HepG2 (cell line): ENCODE measurements around the gene PLEKHG4B. TPM values are rescaled to one million over a fixed set of nuclear protein-coding genes. Genes with fewer than 3 reads are reported as not detected.

Source experiments
- ATAC-seq: fragments of 200-7000 bp; cut with Tn5 transposase; 3 replicates; pipeline ENCODE4 v1.9.1; 2020; ENCODE audit warnings: mild to moderate bottlenecking, moderate library complexity
- BruUV-seq: library from RNA; stranded (reverse); fragments of 400-500 nt; replicated peaks from 2 replicates; lab custom pipeline; 2021; lab: Mats Ljungman, UMichigan
- CTCF ChIA-PET: fragments of 300-600 bp; formaldehyde crosslinking; extraction: SDS; loops from one replicate; lab custom pipeline; 2021; ENCODE audit warnings: low total read pairs, inconsistent platforms, low intra/inter-chr PET ratio; lab: Yijun Ruan, JAX
- POLR2A ChIA-PET: fragments of 350-600 bp; sonication (Branson Sonifier 250); formaldehyde crosslinking; loops from one replicate; lab custom pipeline; 2020; ENCODE audit warnings: antibody characterized with exemption, inconsistent platforms; lab: Yijun Ruan, JAX
- DNase-seq: peaks from one replicate; pipeline ENCODE4 v3.0.0-alpha.2; 2015; ENCODE audit warnings: low spot score
- FAIRE-seq: peaks from 3 replicates; lab custom pipeline; 2011; peaks lifted over from hg19 to GRCh38; lab: Jason Lieb, UNC
- H2AFZ ChIP-seq: one replicate; pipeline ENCODE4 v1.6.1; 2011; ENCODE audit warnings: low read length, inconsistent platforms
- H3K27ac ChIP-seq: fragments of 300-600 bp; 3 replicates; pipeline ENCODE4 v1.8.0; 2011; ENCODE audit warnings: mixed run types, mild to moderate bottlenecking, mixed read lengths, low read length, inconsistent platforms; ENCODE audit not compliant: insufficient read depth; ENCODE audit errors: extremely low read length
- H3K27me3 ChIP-seq, 2 experiments: fragments of 200-600 bp in 1 of 2; 2 replicates in 1 of 2; 3 replicates in 1 of 2; pipeline versions ENCODE4 v1.6.0 to v1.8.0; 2011; ENCODE audit warnings: low read length in 2 of 2, mild to moderate bottlenecking in 2 of 2, moderate library complexity in 2 of 2, inconsistent platforms in 1 of 2; ENCODE audit not compliant: insufficient read depth in 2 of 2, control insufficient read depth in 1 of 2
- H3K36me3 ChIP-seq, 2 experiments: fragments of 200-600 bp in 1 of 2; replicated peaks in 1 of 2; 2 replicates in 1 of 2; 3 replicates in 1 of 2; pipeline versions ENCODE4 v1.5.1 to v1.8.0; 2011; ENCODE audit warnings: low read length in 2 of 2, inconsistent platforms in 1 of 2; ENCODE audit not compliant: insufficient read depth in 2 of 2, control insufficient read depth in 1 of 2
- H3K4me1 ChIP-seq: 2 replicates; pipeline ENCODE4 v1.5.1; 2012; ENCODE audit warnings: low read length, inconsistent platforms; ENCODE audit not compliant: insufficient read depth
- H3K4me2 ChIP-seq: 2 replicates; pipeline ENCODE4 v1.6.0; 2011; ENCODE audit warnings: low read depth, low read length, inconsistent platforms
- H3K4me3 ChIP-seq, 3 experiments: fragments of 200-600 bp in 1 of 3; sonication (generic), shearing (Covaris generic) in 1 of 3; replicated peaks in 1 of 3; 2 replicates each; pipeline ENCODE4 v1.5.1; 2011 to 2016; ENCODE audit warnings: low read length in 3 of 3, inconsistent platforms in 2 of 3, low read depth in 2 of 3, mild to moderate bottlenecking in 2 of 3, control low read depth in 1 of 3, mixed read lengths in 1 of 3; ENCODE audit not compliant: insufficient read depth in 1 of 3
- H3K79me2 ChIP-seq: one replicate; pipeline ENCODE4 v1.6.1; 2011; ENCODE audit warnings: low read length, inconsistent platforms; ENCODE audit not compliant: insufficient read depth
- H3K9ac ChIP-seq: 2 replicates; pipeline ENCODE4 v1.6.0; 2011; ENCODE audit warnings: mild to moderate bottlenecking, low read depth, low read length, inconsistent platforms; ENCODE audit not compliant: insufficient read depth
- H3K9me3 ChIP-seq: 2 replicates; pipeline ENCODE4 v1.5.1; 2012; ENCODE audit warnings: mild to moderate bottlenecking, low read length
- H4K20me1 ChIP-seq: 2 replicates; pipeline ENCODE4 v1.6.0; 2011; ENCODE audit warnings: inconsistent platforms, mild to moderate bottlenecking, low read length, moderate library complexity; ENCODE audit not compliant: insufficient read depth
- CAMTA2 ChIP-seq: sonication (generic); formaldehyde crosslinking; IDR thresholded peaks from 2 replicates; pipeline ENCODE4 v1.4.0; 2020; ENCODE audit warnings: mild to moderate bottlenecking, missing genetic modification reagents, borderline replicate concordance
- CCAR2 ChIP-seq: fragments of 200-400 bp; formaldehyde crosslinking; optimal IDR thresholded peaks from 2 replicates; pipeline ENCODE3; 2018; ENCODE audit warnings: low read depth, mild to moderate bottlenecking, low read length, moderate library complexity
- FOXO1 ChIP-seq: sonication (generic); formaldehyde crosslinking; IDR thresholded peaks from 2 replicates; pipeline ENCODE4 v1.4.0; 2020; ENCODE audit warnings: missing genetic modification reagents
- JARID2 ChIP-seq: sonication (generic); formaldehyde crosslinking; IDR thresholded peaks from 2 replicates; pipeline ENCODE4 v1.8.1; 2023; ENCODE audit warnings: missing genetic modification reagents, inconsistent platforms; ENCODE audit not compliant: insufficient replicate concordance
- JUNB ChIP-seq: sonication (generic); formaldehyde crosslinking; IDR thresholded peaks from 2 replicates; pipeline ENCODE4 v1.8.0; 2022; ENCODE audit warnings: missing genetic modification reagents, mild to moderate bottlenecking, borderline replicate concordance
- NFYB ChIP-seq: sonication (generic); formaldehyde crosslinking; IDR thresholded peaks from 2 replicates; pipeline ENCODE4 v1.4.0; 2020; ENCODE audit warnings: missing genetic modification reagents
- SALL2 ChIP-seq: sonication (generic); formaldehyde crosslinking; IDR thresholded peaks from 2 replicates; pipeline ENCODE4 v1.8.1; 2023; ENCODE audit warnings: mild to moderate bottlenecking, missing genetic modification reagents, inconsistent platforms
- SIN3B ChIP-seq: fragments of 150-350 bp; IDR thresholded peaks from 2 replicates; pipeline ENCODE4 v1.6.1; 2014; ENCODE audit warnings: low read length
- ZNF780A ChIP-seq: sonication (generic); formaldehyde crosslinking; IDR thresholded peaks from 2 replicates; pipeline ENCODE4 v1.8.0; 2022; ENCODE audit warnings: mild to moderate bottlenecking, missing genetic modification reagents, moderate library complexity
- WGBS: methylation state at CpG from one replicate; pipeline ENCODE4 v1.1.6; 2017; ENCODE audit warnings: low lambda C conversion rate; 5-methylcytosine and 5-hydroxymethylcytosine counted together
- in situ Hi-C: cut with HindIII; loops from 2 replicates; pipeline ENCODE4 v1.10.0; 2017; ENCODE audit warnings: low pct_unique_long_range_greater_than_20kb; ENCODE audit not compliant: extremely low pct_ligation_motif_present
- intact Hi-C: fragments of 100-400 bp; cut with micrococcal nuclease; formaldehyde crosslinking; loops from one replicate; pipeline ENCODE4 v1.10.0; 2022; ENCODE audit not compliant: unreplicated experiment
- polyA plus RNA-seq, 8 experiments: library from polyadenylated mRNA; depleted of rRNA in 3 of 8; stranded (reverse) in 7 of 8; unstranded in 1 of 8; fragments of >200 nt; fragmentation: Illumina TruSeq in 4 of 8; extraction: Trizol in 4 of 8; gene quantifications; 2 replicates each; pipeline versions ENCODE4 v1.2.1 to v1.2.3, GENCODE V29; 2011 to 2016; ENCODE audit warnings: low read depth in 4 of 8, missing spikeins in 1 of 8, mixed read lengths in 1 of 8; ENCODE audit not compliant: insufficient read depth in 1 of 8
- total RNA-seq, 5 experiments: library from RNA; depleted of rRNA; stranded (reverse); fragments of >200 nt; fragmentation: Illumina TruSeq; extraction: Trizol; gene quantifications; 2 replicates each; pipeline ENCODE4 v1.2.3, GENCODE V29; 2016; ENCODE audit warnings: low read depth in 1 of 5
- TF ChIP-seq, protein P1 (sequence below): sonication (generic); formaldehyde crosslinking; IDR thresholded peaks from 2 replicates; pipeline ENCODE4 v1.5.0; 2020; ENCODE audit warnings: mild to moderate bottlenecking, low read depth, missing genetic modification reagents, borderline replicate concordance
- TF ChIP-seq, protein P2 (sequence below): sonication (generic); formaldehyde crosslinking; IDR thresholded peaks from 2 replicates; pipeline ENCODE4 v1.4.0; 2020; ENCODE audit warnings: missing genetic modification reagents
- TF ChIP-seq, protein P3 (sequence below): sonication (generic); formaldehyde crosslinking; IDR thresholded peaks from 2 replicates; pipeline ENCODE4 v1.4.0; 2020; ENCODE audit warnings: missing genetic modification reagents, borderline replicate concordance
- TF ChIP-seq, protein P4 (sequence below): IDR thresholded peaks from 2 replicates; pipeline ENCODE4 v1.6.1; 2012; ENCODE audit warnings: low read length, improper control_type of control experiment

PLEKHG4B gene
- total and polyA plus RNA-seq, 2 of the 13 experiments (the other 11 are each of a cell fraction or from before 2014, with no cell fraction given) = 0.09 TPM; not detected in 1

DNA sequence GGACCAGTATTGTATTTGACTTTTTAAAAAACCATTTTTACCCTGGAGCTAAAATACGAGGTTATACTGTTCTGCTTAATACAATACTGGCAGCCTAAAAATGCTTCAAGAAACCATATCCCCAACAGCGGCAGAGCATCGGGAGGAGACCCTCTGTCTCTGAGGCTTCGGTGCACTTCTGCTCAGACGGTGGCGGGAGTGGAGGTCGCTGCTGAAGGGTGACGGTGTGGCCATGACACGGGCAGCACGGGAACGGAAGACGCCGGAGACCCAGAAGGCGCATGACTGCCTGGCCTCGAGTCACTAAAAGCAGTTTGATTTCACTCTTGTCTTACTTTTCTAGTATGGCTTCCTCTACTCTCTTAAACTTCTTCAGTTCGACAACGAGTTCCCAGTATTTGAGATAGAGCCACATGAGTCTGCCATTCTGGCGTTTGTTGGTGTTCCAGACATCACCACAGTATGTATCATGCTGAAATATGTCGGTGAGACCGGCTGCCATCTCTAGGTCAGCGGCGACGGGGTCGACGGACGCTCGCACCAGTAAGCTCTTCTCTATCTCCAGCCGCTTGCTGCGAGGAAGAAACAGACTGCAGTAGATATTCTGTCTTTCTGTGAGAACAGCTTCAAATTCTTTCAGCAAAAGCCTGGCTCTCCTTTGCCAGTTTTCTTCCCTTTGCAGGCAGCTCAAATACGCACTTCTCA is 113.2 kb downstream of the PLEKHG4B start:
- H3K4me1 ChIP-seq = no peaks in the 10 kb centered on the region
- peaks cover 23% of the 10 kb centered on the region for H3K79me2 ChIP-seq
- H3K27me3 ChIP-seq = no peaks in the 10 kb centered on the region
- H3K9me3 ChIP-seq = no peaks in the 10 kb centered on the region
- TF ChIP-seq, protein P1, sequence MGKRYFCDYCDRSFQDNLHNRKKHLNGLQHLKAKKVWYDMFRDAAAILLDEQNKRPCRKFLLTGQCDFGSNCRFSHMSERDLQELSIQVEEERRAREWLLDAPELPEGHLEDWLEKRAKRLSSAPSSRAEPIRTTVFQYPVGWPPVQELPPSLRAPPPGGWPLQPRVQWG = no peak
- TF ChIP-seq, protein P2, sequence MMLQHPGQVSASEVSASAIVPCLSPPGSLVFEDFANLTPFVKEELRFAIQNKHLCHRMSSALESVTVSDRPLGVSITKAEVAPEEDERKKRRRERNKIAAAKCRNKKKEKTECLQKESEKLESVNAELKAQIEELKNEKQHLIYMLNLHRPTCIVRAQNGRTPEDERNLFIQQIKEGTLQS (CRISPR knock-in tag) = no peak
- TF ChIP-seq SIN3B (no peak), FOXO1 (CRISPR knock-in tag) (no peak), CCAR2 (no peak), JUNB (CRISPR knock-in tag) (no peak), CAMTA2 (CRISPR knock-in tag) (no peak), NFYB (CRISPR knock-in tag) (no peak), SALL2 (no peak), JARID2 (CRISPR knock-in tag) (no peak), ZNF780A (CRISPR knock-in tag) (no peak)
- TF ChIP-seq, protein P3, sequence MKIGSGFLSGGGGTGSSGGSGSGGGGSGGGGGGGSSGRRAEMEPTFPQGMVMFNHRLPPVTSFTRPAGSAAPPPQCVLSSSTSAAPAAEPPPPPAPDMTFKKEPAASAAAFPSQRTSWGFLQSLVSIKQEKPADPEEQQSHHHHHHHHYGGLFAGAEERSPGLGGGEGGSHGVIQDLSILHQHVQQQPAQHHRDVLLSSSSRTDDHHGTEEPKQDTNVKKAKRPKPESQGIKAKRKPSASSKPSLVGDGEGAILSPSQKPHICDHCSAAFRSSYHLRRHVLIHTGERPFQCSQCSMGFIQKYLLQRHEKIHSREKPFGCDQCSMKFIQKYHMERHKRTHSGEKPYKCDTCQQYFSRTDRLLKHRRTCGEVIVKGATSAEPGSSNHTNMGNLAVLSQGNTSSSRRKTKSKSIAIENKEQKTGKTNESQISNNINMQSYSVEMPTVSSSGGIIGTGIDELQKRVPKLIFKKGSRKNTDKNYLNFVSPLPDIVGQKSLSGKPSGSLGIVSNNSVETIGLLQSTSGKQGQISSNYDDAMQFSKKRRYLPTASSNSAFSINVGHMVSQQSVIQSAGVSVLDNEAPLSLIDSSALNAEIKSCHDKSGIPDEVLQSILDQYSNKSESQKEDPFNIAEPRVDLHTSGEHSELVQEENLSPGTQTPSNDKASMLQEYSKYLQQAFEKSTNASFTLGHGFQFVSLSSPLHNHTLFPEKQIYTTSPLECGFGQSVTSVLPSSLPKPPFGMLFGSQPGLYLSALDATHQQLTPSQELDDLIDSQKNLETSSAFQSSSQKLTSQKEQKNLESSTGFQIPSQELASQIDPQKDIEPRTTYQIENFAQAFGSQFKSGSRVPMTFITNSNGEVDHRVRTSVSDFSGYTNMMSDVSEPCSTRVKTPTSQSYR = no peak
- TF ChIP-seq, protein P4, sequence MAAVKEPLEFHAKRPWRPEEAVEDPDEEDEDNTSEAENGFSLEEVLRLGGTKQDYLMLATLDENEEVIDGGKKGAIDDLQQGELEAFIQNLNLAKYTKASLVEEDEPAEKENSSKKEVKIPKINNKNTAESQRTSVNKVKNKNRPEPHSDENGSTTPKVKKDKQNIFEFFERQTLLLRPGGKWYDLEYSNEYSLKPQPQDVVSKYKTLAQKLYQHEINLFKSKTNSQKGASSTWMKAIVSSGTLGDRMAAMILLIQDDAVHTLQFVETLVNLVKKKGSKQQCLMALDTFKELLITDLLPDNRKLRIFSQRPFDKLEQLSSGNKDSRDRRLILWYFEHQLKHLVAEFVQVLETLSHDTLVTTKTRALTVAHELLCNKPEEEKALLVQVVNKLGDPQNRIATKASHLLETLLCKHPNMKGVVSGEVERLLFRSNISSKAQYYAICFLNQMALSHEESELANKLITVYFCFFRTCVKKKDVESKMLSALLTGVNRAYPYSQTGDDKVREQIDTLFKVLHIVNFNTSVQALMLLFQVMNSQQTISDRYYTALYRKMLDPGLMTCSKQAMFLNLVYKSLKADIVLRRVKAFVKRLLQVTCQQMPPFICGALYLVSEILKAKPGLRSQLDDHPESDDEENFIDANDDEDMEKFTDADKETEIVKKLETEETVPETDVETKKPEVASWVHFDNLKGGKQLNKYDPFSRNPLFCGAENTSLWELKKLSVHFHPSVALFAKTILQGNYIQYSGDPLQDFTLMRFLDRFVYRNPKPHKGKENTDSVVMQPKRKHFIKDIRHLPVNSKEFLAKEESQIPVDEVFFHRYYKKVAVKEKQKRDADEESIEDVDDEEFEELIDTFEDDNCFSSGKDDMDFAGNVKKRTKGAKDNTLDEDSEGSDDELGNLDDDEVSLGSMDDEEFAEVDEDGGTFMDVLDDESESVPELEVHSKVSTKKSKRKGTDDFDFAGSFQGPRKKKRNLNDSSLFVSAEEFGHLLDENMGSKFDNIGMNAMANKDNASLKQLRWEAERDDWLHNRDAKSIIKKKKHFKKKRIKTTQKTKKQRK = no peak
- ChIA-PET CTCF (no interaction called here), POLR2A (no interaction called here)
- no peak for DNase-seq
- WGBS = 96% methylated on average over 30 of the region's 30 CpGs
- no peak for ATAC-seq
- H3K27ac ChIP-seq = no peak overlapping the region
- H3K4me2 ChIP-seq = no peak overlapping the region
- intact Hi-C loops (no loop called here), in situ Hi-C loops (no loop called here)
- H3K4me3 ChIP-seq = no peak overlapping the region
- peaks cover 14% of the 10 kb centered on the region; the same call in 1 of the 2 replicates for H4K20me1 ChIP-seq
- no peak overlapping the region for H3K9ac ChIP-seq
- H2AFZ ChIP-seq = no peak overlapping the region
- H3K36me3 ChIP-seq = peaks cover 15 to 40% of the 10 kb centered on the region in 2 experiments; a peak in 4 of 5 replicates
- BruUV-seq = TSS peak; percentile 42
- no peak for FAIRE-seq
